Skeletal muscle tissue (tissue), 4 donors: ENCODE data around the gene FRMD5. TPM values are rescaled to one million over a fixed set of nuclear protein-coding genes. Genes with fewer than 3 reads are reported as not detected.
A peak's percentile ranks its signal among the peaks of the same experiment; 100 is the strongest.
"Not testable (repeated sequence)": the region's sequence is repeated elsewhere in the genome, so short reads cannot be mapped to it uniquely, and the experiment has no call there.

Source experiments
- H3K27ac ChIP-seq: one replicate; pipeline ENCODE4 v1.7.0; 2013; ENCODE audit warnings: mild to moderate bottlenecking, low read depth, low read length, inconsistent platforms
- H3K27me3 ChIP-seq, 3 donors: one replicate each; pipeline ENCODE4 v1.7.0; 2013; ENCODE audit warnings: low read length in 3 of 3; ENCODE audit not compliant: control insufficient read depth in 3 of 3, insufficient read depth in 3 of 3
- H3K36me3 ChIP-seq, 3 donors: one replicate each; pipeline ENCODE4 v1.7.0; 2013; ENCODE audit warnings: low read length in 3 of 3; ENCODE audit not compliant: control insufficient read depth in 3 of 3, insufficient read depth in 3 of 3
- H3K4me1 ChIP-seq, 3 donors: one replicate each; pipeline ENCODE4 v1.7.0; 2013; ENCODE audit warnings: low read length in 3 of 3, mild to moderate bottlenecking in 3 of 3; ENCODE audit not compliant: control insufficient read depth in 3 of 3, insufficient read depth in 3 of 3
- H3K4me3 ChIP-seq, 3 donors: one replicate each; pipeline ENCODE4 v1.7.0; 2013; ENCODE audit warnings: low read length in 3 of 3
- H3K9ac ChIP-seq, 3 donors: one replicate each; pipeline ENCODE4 v1.7.0; 2013; ENCODE audit warnings: low read length in 3 of 3, mild to moderate bottlenecking in 3 of 3, moderate library complexity in 2 of 3, low read depth in 1 of 3
- H3K9me3 ChIP-seq, 3 donors: one replicate each; pipeline ENCODE4 v1.7.0; 2013; ENCODE audit warnings: low read length in 3 of 3; ENCODE audit not compliant: control insufficient read depth in 3 of 3
- total RNA-seq: library from RNA; depleted of rRNA; stranded (reverse); fragments of >200 nt; gene quantifications from one replicate; pipeline ENCODE4 v1.2.3, GENCODE V29; 2014
- donor health status: Osteomylitis.

FRMD5 gene
- 3.7 TPM for total RNA-seq

- peaks cover 29 to 45% (median 30%) of the 10 kb centered on the region in 3 donors for H3K27me3 ChIP-seq
- H3K27ac ChIP-seq, result no peak within 1 kb of the TSS
- H3K4me1 ChIP-seq, result peaks cover 11 to 16% (median 11%) of the 10 kb centered on the region in 3 donors
- peak within 1 kb of the TSS; percentile 59 to 66 (median 61) for H3K4me3 ChIP-seq
- H3K9me3 ChIP-seq, result no peaks in the 10 kb centered on the region
- no peaks in the 10 kb centered on the region for H3K36me3 ChIP-seq
- H3K9ac ChIP-seq, result peak within 1 kb of the TSS in 1 of 3 donors; percentile 32
Observed at GRCh38 chr15:44195151-44195740, at the start of gene FRMD5. Gene FRMD5 (minus strand): TSS chr15:44195271.

- no peaks in the 10 kb centered on the region for H3K36me3 ChIP-seq
- no peak overlapping the region for H3K9ac ChIP-seq
- no peaks in the 10 kb centered on the region for H3K27me3 ChIP-seq
- no peaks in the 10 kb centered on the region for H3K9me3 ChIP-seq
- no peak overlapping the region for H3K27ac ChIP-seq
- H3K4me1 ChIP-seq, result no peaks in the 10 kb centered on the region
- no peak overlapping the region for H3K4me3 ChIP-seq
Observed at GRCh38 chr15:44243829-44244228, 48.8 kb upstream of the FRMD5 start.

- no peak overlapping the region for H3K4me3 ChIP-seq
- no peaks in the 10 kb centered on the region for H3K36me3 ChIP-seq
- no peaks in the 10 kb centered on the region for H3K4me1 ChIP-seq
- H3K9ac ChIP-seq, result no peak overlapping the region
- no peak overlapping the region for H3K27ac ChIP-seq
- H3K27me3 ChIP-seq, result no peaks in the 10 kb centered on the region
- H3K9me3 ChIP-seq, result no peaks in the 10 kb centered on the region
Observed at GRCh38 chr15:44243141-44243540, 48.1 kb upstream of the FRMD5 start.

GRCh38 chr15:44231842-44232241, 36.8 kb upstream of the FRMD5 start:
- no peaks in the 10 kb centered on the region for H3K9me3 ChIP-seq
- no peaks in the 10 kb centered on the region for H3K27me3 ChIP-seq
- no peak overlapping the region for H3K4me3 ChIP-seq
- H3K27ac ChIP-seq, result no peak overlapping the region
- no peaks in the 10 kb centered on the region for H3K4me1 ChIP-seq
- H3K36me3 ChIP-seq, result no peaks in the 10 kb centered on the region
- H3K9ac ChIP-seq, result no peak overlapping the region

- H3K9me3 ChIP-seq, H3K27ac ChIP-seq, H3K36me3 ChIP-seq, H3K4me1 ChIP-seq, H3K4me3 ChIP-seq, H3K27me3 ChIP-seq, H3K9ac ChIP-seq: not testable (repeated sequence)
Observed at GRCh38 chr15:44229301-44229700, 34.2 kb upstream of the FRMD5 start.

GRCh38 chr15:44227584-44227983, 32.5 kb upstream of the FRMD5 start:
- H3K4me3 ChIP-seq, result no peak overlapping the region
- H3K27me3 ChIP-seq, result no peaks in the 10 kb centered on the region
- H3K36me3 ChIP-seq, result no peaks in the 10 kb centered on the region
- no peaks in the 10 kb centered on the region for H3K4me1 ChIP-seq
- H3K27ac ChIP-seq, result no peak overlapping the region
- no peaks in the 10 kb centered on the region for H3K9me3 ChIP-seq
- no peak overlapping the region for H3K9ac ChIP-seq

- not testable (repeated sequence) for H3K9me3 ChIP-seq, H3K4me3 ChIP-seq, H3K27me3 ChIP-seq, H3K9ac ChIP-seq, H3K36me3 ChIP-seq, H3K27ac ChIP-seq, H3K4me1 ChIP-seq
Observed at GRCh38 chr15:44227001-44227400, 31.9 kb upstream of the FRMD5 start.

- Histone ChIP-seq H3K36me3 (no peaks in the 10 kb centered on the region), H3K9me3 (no peaks in the 10 kb centered on the region), H3K4me1 (no peaks in the 10 kb centered on the region), H3K27me3 (no peaks in the 10 kb centered on the region), H3K4me3 (no peak overlapping the region), H3K27ac (no peak overlapping the region), H3K9ac (no peak overlapping the region)
Observed at GRCh38 chr15:44222478-44222877, 27.4 kb upstream of the FRMD5 start.

- Histone ChIP-seq H3K4me3 (no peak overlapping the region), H3K27me3 (peaks cover 0 to 6% (median 0%) of the 10 kb centered on the region in 3 donors)
Observed at GRCh38 chr15:44219073-44219472, 24.0 kb upstream of the FRMD5 start.

GRCh38 chr15:44216958-44217357, 21.9 kb upstream of the FRMD5 start:
- H3K27ac ChIP-seq, result no peak overlapping the region

More at GRCh38 chr15:44219073-44219472, 24.0 kb upstream of the FRMD5 start:
- Histone ChIP-seq H3K9me3 (no peaks in the 10 kb centered on the region), H3K36me3 (no peaks in the 10 kb centered on the region), H3K27ac (no peak overlapping the region), H3K9ac (no peak overlapping the region), H3K4me1 (no peaks in the 10 kb centered on the region)

More at GRCh38 chr15:44216958-44217357, 21.9 kb upstream of the FRMD5 start:
- no peak overlapping the region for H3K9ac ChIP-seq
- H3K4me3 ChIP-seq, result no peak overlapping the region
- H3K27me3 ChIP-seq, result peaks cover 0 to 6% (median 0%) of the 10 kb centered on the region in 3 donors
- no peaks in the 10 kb centered on the region for H3K4me1 ChIP-seq
- no peaks in the 10 kb centered on the region for H3K36me3 ChIP-seq
- H3K9me3 ChIP-seq, result no peaks in the 10 kb centered on the region
